GM18498 (cell line): ENCODE results near the gene ADGRL2.

Experiments used
- ATAC-seq: cut with Tn5 transposase; IDR thresholded peaks from one replicate; pipeline ENCODE4 v1.9.1; 2021; ENCODE audit warnings: mild to moderate bottlenecking, moderate library complexity; ENCODE audit not compliant: unreplicated experiment

The ADGRL2 gene

GRCh38 chr1:81974883-81975555 is 174.3 kb downstream of the ADGRL2 start:
- no peak for ATAC-seq

GRCh38 chr1:81976539-81976938 is 175.8 kb downstream of the ADGRL2 start:
- ATAC-seq = no peak

- no peak for ATAC-seq
Measured at GRCh38 chr1:81978945-81979344, 178.2 kb downstream of the ADGRL2 start.

GRCh38 chr1:81982523-81982922 is 181.8 kb downstream of the ADGRL2 start:
- ATAC-seq = no peak

GRCh38 chr1:81989524-81989923 is 188.8 kb downstream of the ADGRL2 start:
- no peak for ATAC-seq

DNA sequence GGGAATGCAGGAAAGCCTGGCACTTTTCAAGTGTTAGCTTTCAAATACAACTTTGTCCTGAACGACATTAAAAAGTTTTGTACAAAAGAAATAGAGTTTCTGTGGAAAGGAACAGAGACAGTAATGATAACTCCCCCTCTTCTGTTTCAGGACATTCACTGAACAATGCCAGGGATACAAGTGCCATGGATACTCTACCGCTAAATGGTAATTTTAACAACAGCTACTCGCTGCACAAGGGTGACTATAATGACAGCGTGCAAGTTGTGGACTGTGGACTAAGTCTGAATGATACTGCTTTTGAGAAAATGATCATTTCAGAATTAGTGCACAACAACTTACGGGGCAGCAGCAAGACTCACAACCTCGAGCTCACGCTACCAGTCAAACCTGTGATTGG is 189.5 kb downstream of the ADGRL2 start:
- no peak for ATAC-seq

GRCh38 chr1:81998165-81998564 is 197.4 kb downstream of the ADGRL2 start:
- no peak for ATAC-seq

GRCh38 chr1:81999364-81999763 is 198.6 kb downstream of the ADGRL2 start:
- ATAC-seq = no peak

DNA sequence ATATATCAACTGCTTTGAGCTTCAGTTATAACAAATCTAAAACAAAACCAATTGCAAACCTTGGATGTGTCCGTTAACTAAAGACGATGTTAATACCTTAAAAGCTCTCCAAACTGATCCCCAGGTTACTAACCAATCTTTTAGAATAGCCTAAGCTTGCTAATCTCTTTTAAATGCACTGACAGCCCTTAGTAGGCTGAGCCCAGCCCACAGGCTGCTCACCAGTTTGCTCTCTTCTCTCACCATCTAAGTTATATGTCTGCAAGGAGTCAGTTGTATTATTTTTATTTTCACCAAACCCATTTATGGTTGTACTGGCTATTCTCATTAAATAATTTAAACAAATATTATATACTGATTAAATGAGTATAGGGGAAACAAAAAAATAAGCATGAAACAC is 199.5 kb downstream of the ADGRL2 start:
- ATAC-seq = no peak

- ATAC-seq = no peak
Measured at GRCh38 chr1:82001345-82001744, 200.6 kb downstream of the ADGRL2 start.

GRCh38 chr1:82007804-82008203 is 207.1 kb downstream of the ADGRL2 start:
- ATAC-seq = no peak

GRCh38 chr1:82013702-82014101 is 213.0 kb downstream of the ADGRL2 start:
- ATAC-seq = no peak

GRCh38 chr1:82015444-82015843 is 214.7 kb downstream of the ADGRL2 start:
- ATAC-seq = no peak

DNA sequence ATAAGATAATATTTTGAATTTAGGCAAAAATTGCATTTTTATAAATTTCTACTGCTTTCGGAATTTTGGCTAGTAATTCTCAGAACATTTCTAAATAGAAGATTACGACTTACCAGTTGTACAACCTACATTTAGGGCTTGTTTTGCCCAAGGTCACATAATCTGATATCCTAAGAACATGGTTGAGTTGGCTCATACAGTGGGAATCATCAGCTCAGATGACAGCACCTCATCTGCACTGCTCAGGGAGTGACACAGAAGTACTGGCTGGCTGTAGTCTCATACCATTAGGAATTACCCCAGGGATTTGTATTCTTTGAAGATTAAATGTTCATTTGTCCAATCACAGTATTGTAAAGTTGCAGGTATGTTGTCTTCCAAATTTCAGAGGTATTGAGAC is 217.6 kb downstream of the ADGRL2 start:
- ATAC-seq = no peak

GRCh38 chr1:82019508-82019907 is 218.8 kb downstream of the ADGRL2 start:
- no peak for ATAC-seq

GRCh38 chr1:82030830-82031229 is 230.1 kb downstream of the ADGRL2 start:
- no peak for ATAC-seq

DNA sequence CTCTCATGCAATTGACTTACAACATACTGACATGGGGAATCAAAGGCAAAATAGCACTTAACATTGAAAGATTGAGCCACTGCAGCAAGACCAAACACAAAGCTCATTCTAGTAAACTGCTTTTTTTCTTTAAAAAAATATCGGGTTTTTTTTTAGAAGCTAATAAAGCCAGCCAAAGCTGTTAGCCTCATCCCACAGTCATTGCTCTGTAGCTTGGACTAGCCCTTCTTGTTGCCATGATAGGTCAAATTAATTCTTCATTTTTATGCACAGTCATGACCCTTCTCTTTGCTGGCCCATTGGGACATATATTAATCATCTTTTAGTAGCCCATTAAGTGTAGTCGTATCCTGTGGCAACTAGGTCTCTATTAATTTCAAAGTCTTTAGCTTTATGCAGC is 231.3 kb downstream of the ADGRL2 start:
- ATAC-seq = no peak

GRCh38 chr1:82034812-82035211 is 234.1 kb downstream of the ADGRL2 start:
- no peak for ATAC-seq
